Gastrocnemius medialis (tissue), 4 donors: ENCODE results near the gene CHST11.

ENCODE experiments used
- POLR2A ChIP-seq, 2 donors: fragments of 450-650 bp; IDR thresholded peaks; one replicate each; pipeline ENCODE4 v1.6.1; 2017; ENCODE audit warnings: antibody characterized with exemption in 2 of 2, mild to moderate bottlenecking in 2 of 2, moderate library complexity in 2 of 2
- TF ChIP-seq, protein P1 (sequence below), 5 experiments: fragments of 450-650 bp in 3 of 5; fragments of 200-600 bp in 2 of 5; sonication (generic) in 2 of 5; IDR thresholded peaks in 4 of 5; conservative IDR thresholded peaks in 1 of 5; 1 replicate in 4 of 5; 2 replicates in 1 of 5; pipeline ENCODE4 v1.5.1; 2016 to 2019; ENCODE audit warnings: antibody characterized with exemption in 5 of 5, mild to moderate bottlenecking in 3 of 5, moderate library complexity in 3 of 5

- TF ChIP-seq, protein P1, sequence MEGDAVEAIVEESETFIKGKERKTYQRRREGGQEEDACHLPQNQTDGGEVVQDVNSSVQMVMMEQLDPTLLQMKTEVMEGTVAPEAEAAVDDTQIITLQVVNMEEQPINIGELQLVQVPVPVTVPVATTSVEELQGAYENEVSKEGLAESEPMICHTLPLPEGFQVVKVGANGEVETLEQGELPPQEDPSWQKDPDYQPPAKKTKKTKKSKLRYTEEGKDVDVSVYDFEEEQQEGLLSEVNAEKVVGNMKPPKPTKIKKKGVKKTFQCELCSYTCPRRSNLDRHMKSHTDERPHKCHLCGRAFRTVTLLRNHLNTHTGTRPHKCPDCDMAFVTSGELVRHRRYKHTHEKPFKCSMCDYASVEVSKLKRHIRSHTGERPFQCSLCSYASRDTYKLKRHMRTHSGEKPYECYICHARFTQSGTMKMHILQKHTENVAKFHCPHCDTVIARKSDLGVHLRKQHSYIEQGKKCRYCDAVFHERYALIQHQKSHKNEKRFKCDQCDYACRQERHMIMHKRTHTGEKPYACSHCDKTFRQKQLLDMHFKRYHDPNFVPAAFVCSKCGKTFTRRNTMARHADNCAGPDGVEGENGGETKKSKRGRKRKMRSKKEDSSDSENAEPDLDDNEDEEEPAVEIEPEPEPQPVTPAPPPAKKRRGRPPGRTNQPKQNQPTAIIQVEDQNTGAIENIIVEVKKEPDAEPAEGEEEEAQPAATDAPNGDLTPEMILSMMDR (IDR thresholded peaks at IDR 0.05 in 4 of 5, conservative IDR thresholded peaks at IDR 0.05 in 1 of 5): no peak
- TF ChIP-seq POLR2A (IDR thresholded peaks at IDR 0.05): no peak
Observed at GRCh38 chr12:104710940-104711689, 254.4 kb downstream of the CHST11 start.
